Activated naive CD4-positive, alpha-beta T cell treated with anti-CD3 and anti-CD28 coated beads, Interleukin-2, amount 10 ng/mL, durations not matched to agents 7 days and 5 days (primary cell): ENCODE measurements around the gene CISH.

Experiments
- CTCF ChIA-PET: fragments of 350-600 bp; sonication (Branson Sonifier 250); formaldehyde crosslinking; loops from one replicate; lab custom pipeline; 2021; ENCODE audit warnings: antibody characterized with exemption; lab: Charles Lee
- DNase-seq: peaks from one replicate; pipeline ENCODE4 v3.0.0-alpha.2; 2020
- H3K27ac Mint-ChIP-seq: one replicate; pipeline ENCODE4 v1.8.0; 2021; ENCODE audit warnings: mild to moderate bottlenecking, moderate library complexity, mixed read lengths
- H3K27me3 Mint-ChIP-seq: one replicate; pipeline ENCODE4 v1.8.0; 2021; ENCODE audit warnings: mild to moderate bottlenecking, mixed read lengths
- H3K36me3 Mint-ChIP-seq: one replicate; pipeline ENCODE4 v1.8.0; 2021; ENCODE audit warnings: mixed read lengths
- H3K4me1 Mint-ChIP-seq: one replicate; pipeline ENCODE4 v1.8.0; 2021; ENCODE audit warnings: mixed read lengths
- H3K4me3 Mint-ChIP-seq: one replicate; pipeline ENCODE4 v1.8.0; 2021; ENCODE audit warnings: mild to moderate bottlenecking, moderate library complexity, mixed read lengths
- H3K9me3 Mint-ChIP-seq: one replicate; pipeline ENCODE4 v1.8.0; 2021; ENCODE audit warnings: mixed read lengths

Gene CISH

GRCh38 chr3:50564321-50564720 lies 47.3 kb downstream of the CISH start:
- H3K27me3 Mint-ChIP-seq: no peaks in the 10 kb centered on the region
- peaks cover 19% of the 10 kb centered on the region for H3K36me3 Mint-ChIP-seq
- H3K27ac Mint-ChIP-seq: no peak overlapping the region
- CTCF ChIA-PET: interaction anchor here (2.1 to 21.4 kb wide), 2 partner anchors 12 to 44 kb away, joined by 6 to 753 read pairs; partner anchors contain the start of genes CISH and MAPKAPK3
- H3K9me3 Mint-ChIP-seq: no peaks in the 10 kb centered on the region
- H3K4me1 Mint-ChIP-seq: peaks cover 44% of the 10 kb centered on the region
- no peak overlapping the region for H3K4me3 Mint-ChIP-seq
- DNase-seq: no peak

DNA sequence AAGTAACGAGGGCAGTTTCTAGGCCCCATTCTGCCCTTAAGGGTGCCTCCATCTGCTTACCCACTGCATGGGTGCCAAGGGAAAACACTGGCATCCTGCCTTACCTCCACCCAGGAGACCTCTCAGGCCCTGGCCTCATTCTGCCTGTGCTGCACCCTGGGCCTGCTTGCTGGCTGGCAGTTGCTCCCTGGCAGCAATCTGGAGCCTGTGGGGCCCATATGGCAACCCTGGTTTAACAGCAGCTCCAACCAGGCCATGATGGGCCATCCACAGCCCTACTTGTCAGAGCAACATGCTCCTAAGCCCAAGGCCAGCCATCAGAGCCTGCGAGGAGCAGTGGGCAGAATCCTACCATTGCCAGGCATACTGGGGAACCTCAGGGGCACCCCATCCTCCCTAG lies 47.7 kb downstream of the CISH start:
- CTCF ChIA-PET: interaction anchor here (2.1 to 21.4 kb wide), 2 partner anchors 11 to 45 kb away, joined by 6 to 753 read pairs; partner anchors contain the start of genes CISH and MAPKAPK3
- H3K9me3 Mint-ChIP-seq: no peaks in the 10 kb centered on the region
- peaks cover 41% of the 10 kb centered on the region for H3K4me1 Mint-ChIP-seq
- no peak overlapping the region for H3K4me3 Mint-ChIP-seq
- no peak for DNase-seq
- peaks cover 21% of the 10 kb centered on the region for H3K36me3 Mint-ChIP-seq
- H3K27ac Mint-ChIP-seq: no peak overlapping the region
- H3K27me3 Mint-ChIP-seq: no peaks in the 10 kb centered on the region

- CTCF ChIA-PET: interaction anchor here (1.1 kb wide), 1 partner anchor 16 kb away, joined by 5 read pairs; no protein-coding TSS in a partner anchor
- Mint-ChIP-seq H3K36me3 (peaks cover 21% of the 10 kb centered on the region), H3K4me3 (no peak overlapping the region), H3K27ac (no peak overlapping the region), H3K9me3 (no peaks in the 10 kb centered on the region), H3K4me1 (peaks cover 34% of the 10 kb centered on the region), H3K27me3 (no peaks in the 10 kb centered on the region)
- no peak for DNase-seq
These were observed 48.7 kb downstream of the CISH start for GRCh38 chr3:50562861-50563260.

DNA sequence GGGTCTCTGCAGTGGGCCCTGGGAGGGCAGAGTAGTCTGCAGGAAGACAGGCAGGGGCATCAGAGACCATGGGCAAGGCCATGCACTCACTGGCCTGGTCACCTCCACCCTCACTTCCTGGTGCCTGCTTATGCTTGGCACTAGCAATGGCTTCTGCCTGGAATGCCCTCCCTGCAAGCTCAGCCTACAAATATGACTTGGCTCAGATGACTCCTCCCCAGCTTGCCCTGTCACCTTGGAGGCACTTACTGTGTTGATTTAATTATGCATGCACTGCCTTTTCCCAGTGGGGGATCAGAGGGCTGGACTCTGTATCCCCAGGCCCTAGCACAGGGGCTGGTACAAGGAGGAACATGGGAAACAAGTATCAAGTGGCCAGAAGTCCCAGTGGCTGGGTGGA lies 51.9 kb downstream of the CISH start:
- DNase-seq: no peak
- no peaks in the 10 kb centered on the region for H3K9me3 Mint-ChIP-seq
- H3K27ac Mint-ChIP-seq: no peak overlapping the region
- no peak overlapping the region for H3K4me3 Mint-ChIP-seq
- peaks cover 9% of the 10 kb centered on the region for H3K27me3 Mint-ChIP-seq
- CTCF ChIA-PET: interaction anchor here (3.1 kb wide), 1 partner anchor 18 kb away, joined by 8 read pairs; no protein-coding TSS in a partner anchor
- H3K4me1 Mint-ChIP-seq: peaks cover 17% of the 10 kb centered on the region
- peaks cover 11% of the 10 kb centered on the region for H3K36me3 Mint-ChIP-seq

DNA sequence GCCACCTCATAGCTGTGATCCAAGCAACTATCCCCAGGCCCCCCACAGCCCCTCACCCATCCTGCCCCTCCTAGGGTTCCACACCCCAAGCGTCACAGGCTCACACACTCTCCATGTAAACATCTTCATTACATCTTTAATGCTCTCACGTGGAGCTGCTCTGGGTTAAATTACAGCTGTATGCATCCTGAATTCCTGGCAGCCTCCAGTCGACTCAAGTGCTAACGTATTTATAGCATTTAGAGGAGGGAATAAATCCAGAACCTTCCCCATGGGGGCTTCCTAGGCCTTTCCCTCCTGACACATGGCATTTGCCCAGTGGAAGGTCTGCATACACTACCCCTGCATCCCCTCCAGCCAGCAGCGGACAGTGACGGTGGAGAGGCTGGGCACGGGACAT lies 53.7 kb downstream of the CISH start:
- H3K27me3 Mint-ChIP-seq: peaks cover 25% of the 10 kb centered on the region
- no peak for DNase-seq
- H3K4me3 Mint-ChIP-seq: no peak overlapping the region
- H3K9me3 Mint-ChIP-seq: no peaks in the 10 kb centered on the region
- H3K27ac Mint-ChIP-seq: no peak overlapping the region
- H3K36me3 Mint-ChIP-seq: peaks cover 6% of the 10 kb centered on the region
- peaks cover 10% of the 10 kb centered on the region for H3K4me1 Mint-ChIP-seq
- CTCF ChIA-PET: interaction anchor here (3.1 kb wide), 1 partner anchor 16 kb away, joined by 8 read pairs; no protein-coding TSS in a partner anchor

DNA sequence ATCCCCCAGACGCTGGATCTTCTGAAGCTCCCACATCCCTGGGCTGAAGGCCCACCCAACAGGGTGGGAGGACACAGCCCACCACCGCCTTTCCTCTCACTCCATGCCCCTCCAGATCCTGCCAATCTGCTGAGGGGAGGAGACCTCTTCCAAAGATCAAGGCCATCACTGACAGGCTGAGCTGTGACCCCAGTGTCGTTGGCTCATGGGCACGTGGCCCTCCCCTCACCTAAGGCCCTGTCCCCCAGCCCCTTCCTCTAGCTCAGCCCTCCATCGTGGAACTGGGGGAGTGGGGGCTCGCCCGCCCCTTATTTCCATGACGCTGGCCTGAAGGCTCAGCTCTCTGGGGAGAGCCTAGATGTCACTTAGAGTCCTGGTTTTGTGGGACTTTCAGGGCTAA lies 54.5 kb downstream of the CISH start:
- peaks cover 9% of the 10 kb centered on the region for H3K4me1 Mint-ChIP-seq
- peak overlapping the region; percentile 12 for H3K27ac Mint-ChIP-seq
- no peak overlapping the region for H3K4me3 Mint-ChIP-seq
- CTCF ChIA-PET: no interaction called here
- no peaks in the 10 kb centered on the region for H3K9me3 Mint-ChIP-seq
- peaks cover 29% of the 10 kb centered on the region for H3K27me3 Mint-ChIP-seq
- no peak for DNase-seq
- peaks cover 6% of the 10 kb centered on the region for H3K36me3 Mint-ChIP-seq
